OCI-LY3 (cell line): ENCODE data around the gene GUCA1C.

Experiments used
- H2AFZ ChIP-seq: fragments of 200-600, 300-600 bp; shearing (Covaris generic); 2 replicates; pipeline ENCODE4 v1.6.0; 2014; ENCODE audit warnings: antibody characterized with exemption, low read depth, low read length
- H3K27ac ChIP-seq: fragments of 200-600, 300-600 bp; sonication (generic); 2 replicates; pipeline ENCODE4 v1.5.1; 2014; ENCODE audit warnings: mild to moderate bottlenecking, low read length, moderate library complexity, mixed read lengths
- H3K27me3 ChIP-seq: fragments of 200-600, 300-600 bp; sonication (generic); 2 replicates; pipeline ENCODE4 v1.6.1; 2014; ENCODE audit warnings: low read depth, low read length, mixed read lengths
- H3K36me3 ChIP-seq: fragments of 200-600, 300-600 bp; sonication (generic); replicated peaks from 2 replicates; pipeline ENCODE3; 2014; ENCODE audit warnings: low read depth, low read length, mixed read lengths
- H3K4me1 ChIP-seq: fragments of 300-600, 200-600 bp; sonication (generic); 2 replicates; pipeline ENCODE4 v1.6.1; 2014; ENCODE audit warnings: low read length, mixed read lengths
- H3K4me2 ChIP-seq: fragments of 200-600, 300-600 bp; sonication (generic); 2 replicates; pipeline ENCODE4 v1.6.1; 2014; ENCODE audit warnings: low read length, mixed read lengths
- H3K4me3 ChIP-seq: fragments of 300-600, 200-600 bp; sonication (generic); 2 replicates; pipeline ENCODE4 v1.5.1; 2014; ENCODE audit warnings: antibody characterized with exemption, mild to moderate bottlenecking, low read length, moderate library complexity
- H3K79me2 ChIP-seq: fragments of 300-600, 200-600 bp; shearing (Covaris generic); 2 replicates; pipeline ENCODE4 v1.6.1; 2014; ENCODE audit warnings: mild to moderate bottlenecking, low read length, mixed read lengths
- H3K9ac ChIP-seq: fragments of 300-600, 200-600 bp; shearing (Covaris generic); 2 replicates; pipeline ENCODE4 v1.6.0; 2014; ENCODE audit warnings: mild to moderate bottlenecking, low read length, moderate library complexity
- H3K9me3 ChIP-seq: fragments of 200-600, 300-600 bp; shearing (Covaris generic); 2 replicates; pipeline ENCODE4 v1.6.1; 2014; ENCODE audit warnings: low read length, mixed read lengths; ENCODE audit not compliant: insufficient read depth
- H4K20me1 ChIP-seq: fragments of 200-600, 300-600 bp; sonication (generic); 2 replicates; pipeline ENCODE4 v1.6.1; 2016; ENCODE audit warnings: low read length, mixed read lengths; ENCODE audit not compliant: insufficient read depth
- CTCF ChIP-seq: fragments of 200-600, 300-600 bp; sonication (generic); IDR thresholded peaks from 2 replicates; pipeline ENCODE4 v1.5.1; 2014; ENCODE audit warnings: antibody characterized with exemption, low read length, low read depth
- EZH2phosphoT487 ChIP-seq: fragments of 200-600 bp; shearing (Covaris generic); IDR thresholded peaks from 2 replicates; pipeline ENCODE4 v1.6.1; 2018; ENCODE audit warnings: antibody characterized with exemption, mixed run types, low read depth

GUCA1C gene

GRCh38 chr3:108953700-108954099, at the start of gene GUCA1C:
Gene GUCA1C (minus strand): TSS chr3:108953879. CDS start chr3:108953762, 117 bp downstream.
- H3K9me3 ChIP-seq: no peaks in the 10 kb centered on the region
- no peaks in the 10 kb centered on the region for H3K79me2 ChIP-seq
- H3K9ac ChIP-seq: no peak within 1 kb of the TSS
- no peaks in the 10 kb centered on the region for H3K27me3 ChIP-seq
- H3K36me3 ChIP-seq: no peaks in the 10 kb centered on the region
- no peak within 1 kb of the TSS for H2AFZ ChIP-seq
- no peaks in the 10 kb centered on the region for H3K4me1 ChIP-seq
- H3K27ac ChIP-seq: no peak within 1 kb of the TSS
- no peaks in the 10 kb centered on the region for H4K20me1 ChIP-seq
- no peak for TF ChIP-seq EZH2phosphoT487
- TF ChIP-seq CTCF: no peak
- no peak within 1 kb of the TSS for H3K4me2 ChIP-seq
- H3K4me3 ChIP-seq: no peak within 1 kb of the TSS

GRCh38 chr3:108998436-108998835, 44.8 kb upstream of the GUCA1C start:
- TF ChIP-seq CTCF: no peak
- TF ChIP-seq EZH2phosphoT487: no peak
- no peaks in the 10 kb centered on the region for H3K4me1 ChIP-seq
- no peaks in the 10 kb centered on the region for H4K20me1 ChIP-seq

GRCh38 chr3:108985844-108986243, 32.2 kb upstream of the GUCA1C start:
- H3K36me3 ChIP-seq: no peaks in the 10 kb centered on the region
- no peaks in the 10 kb centered on the region for H3K27me3 ChIP-seq
- no peaks in the 10 kb centered on the region for H4K20me1 ChIP-seq
- TF ChIP-seq CTCF (no peak), EZH2phosphoT487 (no peak)
- H3K9me3 ChIP-seq: no peaks in the 10 kb centered on the region
- H3K4me1 ChIP-seq: no peaks in the 10 kb centered on the region
- H3K4me3 ChIP-seq: no peak overlapping the region
- H3K27ac ChIP-seq: no peak overlapping the region
- no peak overlapping the region for H2AFZ ChIP-seq
- H3K4me2 ChIP-seq: no peak overlapping the region
- H3K79me2 ChIP-seq: no peaks in the 10 kb centered on the region
- H3K9ac ChIP-seq: no peak overlapping the region

More at GRCh38 chr3:108998436-108998835, 44.8 kb upstream of the GUCA1C start:
- Histone ChIP-seq H3K9ac (no peak overlapping the region), H3K27ac (no peak overlapping the region), H3K79me2 (no peaks in the 10 kb centered on the region), H3K36me3 (no peaks in the 10 kb centered on the region), H3K4me3 (no peak overlapping the region), H3K9me3 (no peaks in the 10 kb centered on the region), H3K4me2 (no peak overlapping the region), H3K27me3 (no peaks in the 10 kb centered on the region), H2AFZ (no peak overlapping the region)

GRCh38 chr3:108983051-108983450, 29.4 kb upstream of the GUCA1C start:
- Histone ChIP-seq H3K36me3 (no peaks in the 10 kb centered on the region), H3K27ac (no peak overlapping the region), H2AFZ (no peak overlapping the region), H3K79me2 (no peaks in the 10 kb centered on the region), H3K9ac (no peak overlapping the region), H4K20me1 (no peaks in the 10 kb centered on the region), H3K9me3 (no peaks in the 10 kb centered on the region), H3K4me2 (no peak overlapping the region), H3K4me1 (no peaks in the 10 kb centered on the region), H3K27me3 (no peaks in the 10 kb centered on the region), H3K4me3 (no peak overlapping the region)
- no peak for TF ChIP-seq CTCF
- no peak for TF ChIP-seq EZH2phosphoT487
